ENCODE measurements around the gene UNC5CL. TPM values are rescaled to one million over a fixed set of nuclear protein-coding genes. Genes with fewer than 3 reads are reported as not detected.

UNC5CL gene
- total RNA-seq, 4 donors from 2014 or later = 0.90 to 7.6 (median 1.5) TPM

DNA sequence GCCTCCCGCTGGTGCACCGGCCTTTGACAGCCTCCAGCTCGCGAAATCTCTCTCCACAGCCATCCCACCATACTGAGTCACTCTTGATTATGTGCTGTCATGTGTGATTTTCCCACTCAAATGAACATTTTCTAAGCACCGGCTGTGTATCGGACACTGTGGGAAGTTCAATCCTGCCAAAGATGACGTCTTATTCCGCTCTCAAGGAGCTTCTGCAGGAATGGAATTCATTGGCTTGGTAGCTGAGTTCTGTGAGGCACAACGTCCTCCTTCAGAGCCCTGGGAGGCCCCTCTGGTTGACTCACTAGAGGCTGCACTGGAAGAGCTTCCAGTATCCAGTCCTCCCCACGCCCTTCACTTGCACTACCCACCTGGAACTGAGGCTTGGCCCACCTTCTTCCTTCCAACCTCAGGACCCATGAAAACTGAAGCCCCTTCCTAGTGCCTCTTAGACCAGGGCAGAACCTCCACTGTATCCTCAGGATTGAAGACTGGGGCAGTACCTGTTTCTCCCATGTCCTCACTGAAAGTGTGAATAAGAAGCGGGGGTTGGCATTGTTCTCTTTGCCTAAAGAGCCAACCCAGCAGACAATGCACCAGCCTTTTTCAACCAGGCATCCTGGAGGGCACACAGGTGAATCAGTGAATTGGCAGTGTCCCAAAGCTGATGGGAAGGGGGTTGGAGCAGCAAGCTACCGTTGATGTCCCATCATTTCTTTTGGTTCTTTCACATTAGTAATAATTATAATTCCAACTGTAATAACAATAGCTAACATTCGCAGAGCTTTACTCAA is 1.7 kb downstream of the UNC5CL start:
- H3K4me1 ChIP-seq = no peaks in the 10 kb centered on the region

GRCh38 chr6:41036601-41037000 is 2.4 kb downstream of the UNC5CL start:
- H3K9me3 ChIP-seq = no peaks in the 10 kb centered on the region
- no peak for DNase-seq (ENCODE audit: low spot score in 2 of 2)
- H3K4me1 ChIP-seq = no peaks in the 10 kb centered on the region
- no peak overlapping the region for H3K4me3 ChIP-seq
- peaks cover 0 to 6% (median 0%) of the 10 kb centered on the region in 3 donors for H3K36me3 ChIP-seq
- no peaks in the 10 kb centered on the region for H3K27me3 ChIP-seq
- no peak for TF ChIP-seq CTCF (IDR thresholded peaks at IDR 0.05)
- H3K27ac ChIP-seq = no peak overlapping the region
- 93 to 96% methylated on average over 2 of the region's 2 CpGs for WGBS, 2 donors

More for the DNA sequence above, 1.7 kb downstream of the UNC5CL start:
- no peak for DNase-seq (ENCODE audit: low spot score in 2 of 2)
- Histone ChIP-seq H3K9me3 (no peaks in the 10 kb centered on the region), H3K36me3 (peaks cover 0 to 10% (median 0%) of the 10 kb centered on the region in 3 donors), H3K4me3 (no peak overlapping the region), H3K27ac (no peak overlapping the region), H3K27me3 (no peaks in the 10 kb centered on the region)
- WGBS, 2 donors = 84 to 86% methylated on average over 13 of the region's 13 CpGs
- TF ChIP-seq POLR2A (IDR thresholded peaks at IDR 0.05) (no peak), EP300 (IDR thresholded peaks at IDR 0.05) (no peak), CTCF (IDR thresholded peaks at IDR 0.05) (no peak)

DNA sequence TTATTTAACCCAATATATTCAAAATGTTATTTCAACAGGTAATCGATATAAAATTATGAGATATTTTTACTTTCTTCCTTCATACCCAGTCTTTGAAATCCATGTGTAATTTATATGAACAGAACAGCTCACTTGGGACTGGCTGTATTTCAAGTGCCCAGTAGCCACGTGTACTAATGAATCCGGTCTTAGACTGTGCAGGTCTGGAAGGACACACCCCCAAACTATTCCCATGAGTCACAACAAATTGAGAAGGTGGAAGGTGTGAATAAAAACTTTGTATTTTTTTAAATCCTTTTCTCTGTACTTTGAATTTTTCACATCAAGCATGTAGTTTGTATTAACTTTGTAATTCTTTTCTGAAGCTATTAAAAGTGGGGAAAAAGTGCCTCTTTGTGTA is 2.8 kb downstream of the UNC5CL start:
- no peaks in the 10 kb centered on the region for H3K27me3 ChIP-seq
- no peak overlapping the region for H3K27ac ChIP-seq
- peaks cover 0 to 6% (median 0%) of the 10 kb centered on the region in 3 donors for H3K36me3 ChIP-seq
- TF ChIP-seq EP300 (IDR thresholded peaks at IDR 0.05) (no peak), POLR2A (IDR thresholded peaks at IDR 0.05) (no peak), CTCF (IDR thresholded peaks at IDR 0.05) (no peak)
- H3K4me1 ChIP-seq = no peaks in the 10 kb centered on the region
- no peak overlapping the region for H3K4me3 ChIP-seq
- 55 to 57% methylated on average over 3 of the region's 3 CpGs for WGBS, 2 donors
- no peaks in the 10 kb centered on the region for H3K9me3 ChIP-seq
- DNase-seq (ENCODE audit: low spot score in 2 of 2) = no peak

DNA sequence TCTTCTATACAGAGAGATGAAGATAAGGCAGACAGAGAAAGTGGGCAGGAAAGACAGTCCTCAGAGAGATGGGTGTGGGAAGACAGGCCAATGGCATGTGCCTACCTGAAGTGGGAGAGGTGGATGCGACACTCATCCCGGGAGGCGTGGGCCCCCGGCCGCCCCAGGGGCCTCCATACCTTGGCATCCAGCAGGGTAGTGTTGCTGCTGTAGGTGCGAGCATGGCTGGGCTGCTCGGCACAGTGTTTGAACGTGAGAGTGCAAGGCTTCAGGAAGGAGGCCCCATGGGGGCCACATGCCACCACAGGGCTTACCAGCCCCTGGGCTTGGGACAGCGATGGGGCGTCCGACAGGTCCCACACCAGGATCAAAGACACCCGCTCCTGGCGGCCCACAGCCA is 5.2 kb downstream of the UNC5CL start:
- Histone ChIP-seq H3K27me3 (no peaks in the 10 kb centered on the region), H3K4me1 (peaks cover 0 to 3% (median under 1%) of the 10 kb centered on the region in 4 donors), H3K27ac (no peak overlapping the region), H3K36me3 (peaks cover 0 to 6% (median 0%) of the 10 kb centered on the region in 3 donors), H3K4me3 (no peak overlapping the region), H3K9me3 (no peaks in the 10 kb centered on the region)
- WGBS, 2 donors = 86 to 90% methylated on average over 11 to 13 of the region's 13 CpGs
- TF ChIP-seq CTCF (IDR thresholded peaks at IDR 0.05) = no peak
- TF ChIP-seq EP300 (IDR thresholded peaks at IDR 0.05) = no peak
- no peak for DNase-seq (ENCODE audit: low spot score in 2 of 2)

- Histone ChIP-seq H3K36me3 (peaks cover 0 to 6% (median 0%) of the 10 kb centered on the region in 3 donors), H3K4me1 (peaks cover 0 to 11% (median 8%) of the 10 kb centered on the region in 4 donors), H3K9me3 (no peaks in the 10 kb centered on the region), H3K27me3 (no peaks in the 10 kb centered on the region), H3K27ac (no peak overlapping the region), H3K4me3 (no peak overlapping the region)
- WGBS, 2 donors = 95 to 97% methylated on average over 15 of the region's 15 CpGs
- TF ChIP-seq EP300 (IDR thresholded peaks at IDR 0.05) (no peak), CTCF (IDR thresholded peaks at IDR 0.05) (no peak), POLR2A (IDR thresholded peaks at IDR 0.05) (no peak)
- no peak for DNase-seq (ENCODE audit: low spot score in 2 of 2)
Observed at GRCh38 chr6:41032830-41033229, 6.2 kb downstream of the UNC5CL start.
